ENCODE data around the gene FASN.

The FASN gene

GRCh38 chr17:82065638-82066303 lies 32.3 kb downstream of the FASN start, which contains the start of gene DUS1L:
DUS1L (minus strand) TSS chr17:82065804; CDS start chr17:82065059, 745 bp downstream.
- H3K36me3 ChIP-seq (ENCODE audit: control insufficient read depth in 2 of 2, insufficient read depth in 2 of 2, low read length in 2 of 2), result peaks cover 3 to 15% of the 10 kb centered on the region in 2 donors

GRCh38 chr17:82065193-82065637 lies 32.8 kb downstream of the FASN start:
- no peaks in the 10 kb centered on the region for H3K27me3 ChIP-seq (ENCODE audit: control insufficient read depth in 1 of 2, insufficient read depth in 2 of 2, low read length in 2 of 2)
- H3K36me3 ChIP-seq (ENCODE audit: control insufficient read depth in 2 of 2, insufficient read depth in 2 of 2, low read length in 2 of 2), result peaks cover 3 to 18% of the 10 kb centered on the region in 2 donors
- peaks cover 23% of the 10 kb centered on the region for H3K4me1 ChIP-seq (ENCODE audit: control insufficient read depth, insufficient read depth, low read length)
- H3K9me3 ChIP-seq (ENCODE audit: control insufficient read depth in 2 of 2, low read length in 2 of 2), result no peaks in the 10 kb centered on the region
- peak overlapping the region; percentile 82 to 83 for H3K4me3 ChIP-seq (ENCODE audit: low read length in 2 of 2)
- H3K9ac ChIP-seq (ENCODE audit: low read length in 2 of 2), result peak overlapping the region; percentile 83 to 89
- peak overlapping the region; percentile 60 for H3K27ac ChIP-seq (ENCODE audit: low read length)

More at GRCh38 chr17:82065638-82066303, 32.3 kb downstream of the FASN start, which contains the start of gene DUS1L:
- no peaks in the 10 kb centered on the region for H3K9me3 ChIP-seq (ENCODE audit: control insufficient read depth in 2 of 2, low read length in 2 of 2)
- peak within 1 kb of the TSS; percentile 83 to 89 for H3K9ac ChIP-seq (ENCODE audit: low read length in 2 of 2)
- no peaks in the 10 kb centered on the region for H3K27me3 ChIP-seq (ENCODE audit: control insufficient read depth in 1 of 2, insufficient read depth in 2 of 2, low read length in 2 of 2)
- H3K27ac ChIP-seq (ENCODE audit: low read length), result peak within 1 kb of the TSS; percentile 81
- H3K4me3 ChIP-seq (ENCODE audit: low read length in 2 of 2), result peak within 1 kb of the TSS; percentile 82 to 83
- peaks cover 23% of the 10 kb centered on the region for H3K4me1 ChIP-seq (ENCODE audit: control insufficient read depth, insufficient read depth, low read length)

GRCh38 chr17:82064433-82065192 lies 33.4 kb downstream of the FASN start:
- Histone ChIP-seq H3K36me3 (ENCODE audit: control insufficient read depth in 2 of 2, insufficient read depth in 2 of 2, low read length in 2 of 2) (peaks cover 3 to 23% of the 10 kb centered on the region in 2 donors), H3K27ac (ENCODE audit: low read length) (peak overlapping the region; percentile 60), H3K4me3 (ENCODE audit: low read length in 2 of 2) (peak overlapping the region; percentile 82 to 83), H3K27me3 (ENCODE audit: control insufficient read depth in 1 of 2, insufficient read depth in 2 of 2, low read length in 2 of 2) (no peaks in the 10 kb centered on the region), H3K9ac (ENCODE audit: low read length in 2 of 2) (peak overlapping the region; percentile 83 to 89), H3K4me1 (ENCODE audit: control insufficient read depth, insufficient read depth, low read length) (peaks cover 23% of the 10 kb centered on the region), H3K9me3 (ENCODE audit: control insufficient read depth in 2 of 2, low read length in 2 of 2) (no peaks in the 10 kb centered on the region)

GRCh38 chr17:82063424-82064415 lies 34.3 kb downstream of the FASN start:
- no peak overlapping the region for H3K9ac ChIP-seq (ENCODE audit: low read length in 2 of 2)
- no peak overlapping the region for H3K27ac ChIP-seq (ENCODE audit: low read length)
- H3K27me3 ChIP-seq (ENCODE audit: control insufficient read depth in 1 of 2, insufficient read depth in 2 of 2, low read length in 2 of 2), result no peaks in the 10 kb centered on the region
- peaks cover 3 to 24% of the 10 kb centered on the region in 2 donors for H3K36me3 ChIP-seq (ENCODE audit: control insufficient read depth in 2 of 2, insufficient read depth in 2 of 2, low read length in 2 of 2)
- peaks cover 23% of the 10 kb centered on the region for H3K4me1 ChIP-seq (ENCODE audit: control insufficient read depth, insufficient read depth, low read length)
- no peaks in the 10 kb centered on the region for H3K9me3 ChIP-seq (ENCODE audit: control insufficient read depth in 2 of 2, low read length in 2 of 2)
- H3K4me3 ChIP-seq (ENCODE audit: low read length in 2 of 2), result peak overlapping the region in 1 of 2 donors; percentile 83

GRCh38 chr17:82062984-82063368 lies 35.1 kb downstream of the FASN start:
- no peak overlapping the region for H3K9ac ChIP-seq (ENCODE audit: low read length in 2 of 2)
- no peaks in the 10 kb centered on the region for H3K27me3 ChIP-seq (ENCODE audit: control insufficient read depth in 1 of 2, insufficient read depth in 2 of 2, low read length in 2 of 2)
- H3K4me3 ChIP-seq (ENCODE audit: low read length in 2 of 2), result no peak overlapping the region
- peaks cover 5 to 26% of the 10 kb centered on the region in 2 donors for H3K36me3 ChIP-seq (ENCODE audit: control insufficient read depth in 2 of 2, insufficient read depth in 2 of 2, low read length in 2 of 2)
- H3K27ac ChIP-seq (ENCODE audit: low read length), result no peak overlapping the region
- peaks cover 23% of the 10 kb centered on the region for H3K4me1 ChIP-seq (ENCODE audit: control insufficient read depth, insufficient read depth, low read length)
- no peaks in the 10 kb centered on the region for H3K9me3 ChIP-seq (ENCODE audit: control insufficient read depth in 2 of 2, low read length in 2 of 2)

- Histone ChIP-seq H3K4me1 (ENCODE audit: control insufficient read depth, insufficient read depth, low read length) (peaks cover 23% of the 10 kb centered on the region), H3K27me3 (ENCODE audit: control insufficient read depth in 1 of 2, insufficient read depth in 2 of 2, low read length in 2 of 2) (no peaks in the 10 kb centered on the region), H3K27ac (ENCODE audit: low read length) (no peak overlapping the region), H3K36me3 (ENCODE audit: control insufficient read depth in 2 of 2, insufficient read depth in 2 of 2, low read length in 2 of 2) (peaks cover 8 to 27% of the 10 kb centered on the region in 2 donors), H3K9me3 (ENCODE audit: control insufficient read depth in 2 of 2, low read length in 2 of 2) (no peaks in the 10 kb centered on the region), H3K9ac (ENCODE audit: low read length in 2 of 2) (no peak overlapping the region), H3K4me3 (ENCODE audit: low read length in 2 of 2) (no peak overlapping the region)
Observed at GRCh38 chr17:82062076-82062983, 35.7 kb downstream of the FASN start.

- H3K36me3 ChIP-seq (ENCODE audit: control insufficient read depth in 2 of 2, insufficient read depth in 2 of 2, low read length in 2 of 2), result peaks cover 12 to 32% of the 10 kb centered on the region in 2 donors
- H3K27ac ChIP-seq (ENCODE audit: low read length), result no peak overlapping the region
- peaks cover 22% of the 10 kb centered on the region for H3K4me1 ChIP-seq (ENCODE audit: control insufficient read depth, insufficient read depth, low read length)
Observed at GRCh38 chr17:82061047-82061925, 36.8 kb downstream of the FASN start.

GRCh38 chr17:82060614-82061013 lies 37.4 kb downstream of the FASN start:
- no peak overlapping the region for H3K27ac ChIP-seq (ENCODE audit: low read length)
- H3K36me3 ChIP-seq (ENCODE audit: control insufficient read depth in 2 of 2, insufficient read depth in 2 of 2, low read length in 2 of 2), result peaks cover 12 to 37% of the 10 kb centered on the region in 2 donors
- H3K9ac ChIP-seq (ENCODE audit: low read length in 2 of 2), result no peak overlapping the region
- H3K9me3 ChIP-seq (ENCODE audit: control insufficient read depth in 2 of 2, low read length in 2 of 2), result no peaks in the 10 kb centered on the region
- no peaks in the 10 kb centered on the region for H3K27me3 ChIP-seq (ENCODE audit: control insufficient read depth in 1 of 2, insufficient read depth in 2 of 2, low read length in 2 of 2)
- H3K4me1 ChIP-seq (ENCODE audit: control insufficient read depth, insufficient read depth, low read length), result peaks cover 16% of the 10 kb centered on the region
- no peak overlapping the region for H3K4me3 ChIP-seq (ENCODE audit: low read length in 2 of 2)

More at GRCh38 chr17:82061047-82061925, 36.8 kb downstream of the FASN start:
- no peaks in the 10 kb centered on the region for H3K9me3 ChIP-seq (ENCODE audit: control insufficient read depth in 2 of 2, low read length in 2 of 2)
- no peaks in the 10 kb centered on the region for H3K27me3 ChIP-seq (ENCODE audit: control insufficient read depth in 1 of 2, insufficient read depth in 2 of 2, low read length in 2 of 2)
- no peak overlapping the region for H3K4me3 ChIP-seq (ENCODE audit: low read length in 2 of 2)
- no peak overlapping the region for H3K9ac ChIP-seq (ENCODE audit: low read length in 2 of 2)

- Histone ChIP-seq H3K36me3 (ENCODE audit: control insufficient read depth in 2 of 2, insufficient read depth in 2 of 2, low read length in 2 of 2) (peaks cover 13 to 42% of the 10 kb centered on the region in 2 donors), H3K4me3 (ENCODE audit: low read length in 2 of 2) (no peak overlapping the region), H3K27me3 (ENCODE audit: control insufficient read depth in 1 of 2, insufficient read depth in 2 of 2, low read length in 2 of 2) (no peaks in the 10 kb centered on the region), H3K27ac (ENCODE audit: low read length) (no peak overlapping the region), H3K9ac (ENCODE audit: low read length in 2 of 2) (no peak overlapping the region), H3K4me1 (ENCODE audit: control insufficient read depth, insufficient read depth, low read length) (peaks cover 13% of the 10 kb centered on the region), H3K9me3 (ENCODE audit: control insufficient read depth in 2 of 2, low read length in 2 of 2) (no peaks in the 10 kb centered on the region)
Observed at GRCh38 chr17:82060001-82060380, 38.0 kb downstream of the FASN start.

Measured in stomach smooth muscle (tissue), 2 donors.